Thyroid gland (tissue), 4 donors: ENCODE data around the gene MAPK8IP3.

Experiments
- POLR2A ChIP-seq, 2 donors: fragments of 450-650 bp; IDR thresholded peaks; one replicate each; pipeline ENCODE4 v1.6.1; 2017; ENCODE audit warnings: antibody characterized with exemption in 2 of 2, mild to moderate bottlenecking in 2 of 2, moderate library complexity in 1 of 2
- TF ChIP-seq, protein P1 (sequence below), 6 experiments: fragments of 200-600 bp in 3 of 6; fragments of 450-650 bp in 3 of 6; sonication (generic) in 3 of 6; IDR thresholded peaks; one replicate each; pipeline ENCODE4 v1.5.1; 2016 to 2019; ENCODE audit warnings: antibody characterized with exemption in 6 of 6, mild to moderate bottlenecking in 2 of 6, inconsistent platforms in 1 of 6, moderate library complexity in 1 of 6

DNA sequence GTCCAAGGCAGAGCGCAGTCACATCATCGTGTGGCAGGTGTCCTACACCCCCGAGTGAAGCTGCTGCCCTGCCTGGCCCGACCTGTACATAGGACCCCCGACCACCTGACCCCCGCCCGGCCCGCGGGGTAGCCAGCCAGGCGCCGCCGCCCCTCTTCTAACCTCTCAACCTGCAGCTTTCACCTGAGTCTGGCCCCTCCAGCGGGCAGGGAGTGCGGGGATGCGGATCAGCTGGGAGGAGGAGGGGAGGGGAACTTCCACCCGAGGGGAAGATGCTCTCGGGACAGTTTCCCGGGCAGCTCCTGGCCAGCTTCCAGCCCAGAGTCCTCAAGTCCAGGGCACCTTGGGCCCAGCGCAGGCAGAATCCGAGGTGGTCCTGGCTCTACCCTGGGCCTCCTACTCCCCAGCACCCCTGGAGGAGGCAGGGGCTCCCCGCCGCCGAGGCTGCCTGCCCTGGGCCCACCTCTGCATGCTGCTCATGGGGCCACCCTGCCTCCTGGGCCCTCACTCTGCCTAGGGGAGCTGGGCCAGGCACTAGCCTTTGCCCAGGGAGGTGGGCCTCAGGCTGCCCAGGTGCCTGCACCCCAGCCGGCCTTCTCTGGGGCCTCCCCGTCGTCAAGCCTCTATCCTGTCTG lies 62.9 kb downstream of the MAPK8IP3 start:
- TF ChIP-seq, protein P1, sequence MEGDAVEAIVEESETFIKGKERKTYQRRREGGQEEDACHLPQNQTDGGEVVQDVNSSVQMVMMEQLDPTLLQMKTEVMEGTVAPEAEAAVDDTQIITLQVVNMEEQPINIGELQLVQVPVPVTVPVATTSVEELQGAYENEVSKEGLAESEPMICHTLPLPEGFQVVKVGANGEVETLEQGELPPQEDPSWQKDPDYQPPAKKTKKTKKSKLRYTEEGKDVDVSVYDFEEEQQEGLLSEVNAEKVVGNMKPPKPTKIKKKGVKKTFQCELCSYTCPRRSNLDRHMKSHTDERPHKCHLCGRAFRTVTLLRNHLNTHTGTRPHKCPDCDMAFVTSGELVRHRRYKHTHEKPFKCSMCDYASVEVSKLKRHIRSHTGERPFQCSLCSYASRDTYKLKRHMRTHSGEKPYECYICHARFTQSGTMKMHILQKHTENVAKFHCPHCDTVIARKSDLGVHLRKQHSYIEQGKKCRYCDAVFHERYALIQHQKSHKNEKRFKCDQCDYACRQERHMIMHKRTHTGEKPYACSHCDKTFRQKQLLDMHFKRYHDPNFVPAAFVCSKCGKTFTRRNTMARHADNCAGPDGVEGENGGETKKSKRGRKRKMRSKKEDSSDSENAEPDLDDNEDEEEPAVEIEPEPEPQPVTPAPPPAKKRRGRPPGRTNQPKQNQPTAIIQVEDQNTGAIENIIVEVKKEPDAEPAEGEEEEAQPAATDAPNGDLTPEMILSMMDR (IDR thresholded peaks at IDR 0.05) = no peak
- TF ChIP-seq POLR2A (IDR thresholded peaks at IDR 0.05) = no peak
